Liver (tissue), 9 donors: ENCODE data around the gene IL1RAPL2. TPM values are rescaled to one million over a fixed set of nuclear protein-coding genes. Genes with fewer than 3 reads are reported as not detected.

Experiments
- DNase-seq: peaks from one replicate; pipeline ENCODE4 v3.0.0-alpha.2; 2017; ENCODE audit warnings: low spot score
- H3K27ac ChIP-seq, 2 donors: one replicate each; pipeline ENCODE4 v1.7.0; 2013; ENCODE audit warnings: inconsistent platforms in 2 of 2, low read length in 2 of 2, control low read depth in 1 of 2, low read depth in 1 of 2, mild to moderate bottlenecking in 1 of 2
- H3K27me3 ChIP-seq, 4 donors: one replicate each; pipeline versions ENCODE4 v1.6.1 to v1.7.0; 2013; ENCODE audit warnings: low read length in 3 of 4, inconsistent platforms in 1 of 4, mild to moderate bottlenecking in 1 of 4, moderate library complexity in 1 of 4; ENCODE audit not compliant: control insufficient read depth in 4 of 4, insufficient read depth in 4 of 4
- H3K36me3 ChIP-seq, 4 donors: one replicate each; pipeline versions ENCODE4 v1.6.1 to v1.7.0; 2013; ENCODE audit warnings: low read length in 3 of 4, mild to moderate bottlenecking in 3 of 4, low read depth in 1 of 4, moderate library complexity in 1 of 4; ENCODE audit not compliant: control insufficient read depth in 4 of 4, insufficient read depth in 3 of 4
- H3K4me1 ChIP-seq, 4 donors: one replicate each; pipeline versions ENCODE4 v1.6.1 to v1.7.0; 2013; ENCODE audit warnings: low read length in 3 of 4, mild to moderate bottlenecking in 3 of 4, moderate library complexity in 1 of 4; ENCODE audit not compliant: control insufficient read depth in 4 of 4, insufficient read depth in 4 of 4
- H3K4me3 ChIP-seq, 3 donors: one replicate each; pipeline versions ENCODE4 v1.6.1 to v1.7.0; 2013; ENCODE audit warnings: low read length in 3 of 3, control low read depth in 1 of 3, low read depth in 1 of 3, mild to moderate bottlenecking in 1 of 3
- H3K9ac ChIP-seq, 2 donors: one replicate each; pipeline ENCODE4 v1.7.0; 2013; ENCODE audit warnings: low read length in 2 of 2, mild to moderate bottlenecking in 2 of 2, moderate library complexity in 2 of 2, control low read depth in 1 of 2, low read depth in 1 of 2
- H3K9me3 ChIP-seq, 4 donors: one replicate each; pipeline versions ENCODE4 v1.6.1 to v1.7.0; 2013; ENCODE audit warnings: low read length in 3 of 4; ENCODE audit not compliant: control insufficient read depth in 4 of 4
- ATF3 ChIP-seq: IDR thresholded peaks from 2 replicates; pipeline ENCODE4 v1.6.1; 2016; ENCODE audit warnings: antibody characterized with exemption
- CTCF ChIP-seq: fragments of 150-350 bp; IDR thresholded peaks from 2 replicates; pipeline ENCODE4 v1.5.1; 2017; ENCODE audit warnings: improper control_type of control experiment, low read depth, low read length; ENCODE audit not compliant: missing input control
- EGR1 ChIP-seq, 2 donors: IDR thresholded peaks; 2 replicates each; pipeline ENCODE4 v1.6.1; 2016 to 2018; ENCODE audit warnings: antibody characterized with exemption in 2 of 2, low read depth in 2 of 2
- FOXA1 ChIP-seq: IDR thresholded peaks from 2 replicates; pipeline ENCODE4 v1.6.1; 2016; ENCODE audit warnings: antibody characterized with exemption
- FOXA2 ChIP-seq: IDR thresholded peaks from 2 replicates; pipeline ENCODE4 v1.6.1; 2016; ENCODE audit warnings: antibody characterized with exemption
- GABPA ChIP-seq, 2 donors: IDR thresholded peaks in 1 of 2; conservative IDR thresholded peaks in 1 of 2; 2 replicates each; pipeline ENCODE4 v1.6.1; 2016; ENCODE audit warnings: antibody characterized with exemption in 2 of 2, mild to moderate bottlenecking in 1 of 2, moderate library complexity in 1 of 2
- HNF4A ChIP-seq, 2 donors: conservative IDR thresholded peaks; 2 replicates each; pipeline ENCODE4 v1.6.1; 2016; ENCODE audit warnings: antibody characterized with exemption in 2 of 2, mild to moderate bottlenecking in 2 of 2
- HNF4G ChIP-seq: IDR thresholded peaks from 2 replicates; pipeline ENCODE4 v1.6.1; 2016; ENCODE audit warnings: antibody characterized with exemption
- MAX ChIP-seq: IDR thresholded peaks from 2 replicates; pipeline ENCODE4 v1.6.1; 2016; ENCODE audit warnings: antibody characterized with exemption
- RAD21 ChIP-seq, 2 donors: IDR thresholded peaks; 2 replicates each; pipeline ENCODE4 v1.6.1; 2016; ENCODE audit warnings: antibody characterized with exemption in 2 of 2, mild to moderate bottlenecking in 2 of 2
- REST ChIP-seq: IDR thresholded peaks from 2 replicates; pipeline ENCODE4 v1.6.1; 2016; ENCODE audit warnings: antibody characterized with exemption, mild to moderate bottlenecking
- RXRA ChIP-seq, 2 donors: IDR thresholded peaks; 2 replicates each; pipeline ENCODE4 v1.6.1; 2017 to 2018; ENCODE audit warnings: antibody characterized with exemption in 2 of 2, mild to moderate bottlenecking in 1 of 2
- SP1 ChIP-seq: IDR thresholded peaks from 2 replicates; pipeline ENCODE4 v1.6.1; 2018; ENCODE audit warnings: antibody characterized with exemption, mild to moderate bottlenecking
- TAF1 ChIP-seq: conservative IDR thresholded peaks from 2 replicates; pipeline ENCODE4 v1.6.1; 2016; ENCODE audit warnings: antibody characterized with exemption, mild to moderate bottlenecking
- YY1 ChIP-seq: IDR thresholded peaks from 2 replicates; pipeline ENCODE4 v1.6.1; 2016; ENCODE audit warnings: antibody characterized with exemption, mild to moderate bottlenecking
- ZBTB33 ChIP-seq: IDR thresholded peaks from 2 replicates; pipeline ENCODE4 v1.6.1; 2016; ENCODE audit warnings: antibody characterized with exemption
- WGBS: extraction: QIAGEN DNeasy Blood & Tissue Kit; methylation state at CpG from one replicate; pipeline ENCODE4 v1.1.7; 2013; 5-methylcytosine and 5-hydroxymethylcytosine counted together
- polyA plus RNA-seq, 2 donors: library from polyadenylated mRNA; stranded (reverse) in 1 of 2; unstranded in 1 of 2; fragments of 200-250 nt in 1 of 2; fragments of >200 nt in 1 of 2; fragmentation: Nextera tagmentation in 1 of 2; extraction: Ambion mirVana in 1 of 2; gene quantifications; one replicate each; pipeline versions ENCODE4 v1.2.1 to v1.2.3, GENCODE V29; 2013 to 2015
- total RNA-seq, 2 donors: library from RNA; depleted of rRNA; stranded (reverse); fragments of >200 nt; gene quantifications; one replicate each; pipeline ENCODE4 v1.2.3, GENCODE V29; 2014
- donor health status: healthy.
- donor health status: healthy.
- donor health status: healthy.
- donor health status: healthy.
- donor health status: healthy.

Gene IL1RAPL2
- total and polyA plus RNA-seq, 4 donors, result 0.20 to 1.6 (median 0.91) TPM

GRCh38 chrX:104707042-104707441, 141.0 kb downstream of the IL1RAPL2 start:
- H3K36me3 ChIP-seq, result no peaks in the 10 kb centered on the region
- H3K9ac ChIP-seq, result no peak overlapping the region
- no peaks in the 10 kb centered on the region for H3K9me3 ChIP-seq
- TF ChIP-seq GABPA (IDR thresholded peaks at IDR 0.05 in 1 of 2, conservative IDR thresholded peaks at IDR 0.05 in 1 of 2) (no peak), FOXA1 (no peak), TAF1 (no peak), RXRA (IDR thresholded peaks at IDR 0.05) (no peak), HNF4A (conservative IDR thresholded peaks at IDR 0.05) (no peak), HNF4G (no peak), REST (no peak), RAD21 (IDR thresholded peaks at IDR 0.05) (no peak), YY1 (no peak), MAX (no peak), CTCF (no peak), ATF3 (no peak), FOXA2 (no peak), ZBTB33 (no peak), EGR1 (IDR thresholded peaks at IDR 0.05; ENCODE audit: low read depth in 2 of 2) (no peak)
- no peak overlapping the region for H3K4me3 ChIP-seq
- H3K27me3 ChIP-seq, result no peaks in the 10 kb centered on the region
- no peaks in the 10 kb centered on the region for H3K4me1 ChIP-seq
- 88% methylated on average over 4 of the region's 4 CpGs for WGBS
- H3K27ac ChIP-seq, result no peak overlapping the region
- DNase-seq, result no peak

GRCh38 chrX:104707572-104707971, 141.6 kb downstream of the IL1RAPL2 start:
- Histone ChIP-seq H3K27ac (no peak overlapping the region), H3K9me3 (no peaks in the 10 kb centered on the region), H3K9ac (no peak overlapping the region), H3K27me3 (no peaks in the 10 kb centered on the region), H3K4me3 (no peak overlapping the region), H3K4me1 (no peaks in the 10 kb centered on the region), H3K36me3 (no peaks in the 10 kb centered on the region)
- no peak for TF ChIP-seq SP1
- TF ChIP-seq FOXA1, result no peak
- no peak for TF ChIP-seq REST
- no peak for TF ChIP-seq HNF4A (conservative IDR thresholded peaks at IDR 0.05)
- no peak for TF ChIP-seq MAX
- DNase-seq, result no peak
